ENCODE results near the gene SLAMF7. TPM values are rescaled to one million over a fixed set of nuclear protein-coding genes. Genes with fewer than 3 reads are reported as not detected.

The SLAMF7 gene
- total and polyA plus RNA-seq, 3 donors from 2014 or later: 0.68 to 5.1 TPM; not detected in 1

DNA sequence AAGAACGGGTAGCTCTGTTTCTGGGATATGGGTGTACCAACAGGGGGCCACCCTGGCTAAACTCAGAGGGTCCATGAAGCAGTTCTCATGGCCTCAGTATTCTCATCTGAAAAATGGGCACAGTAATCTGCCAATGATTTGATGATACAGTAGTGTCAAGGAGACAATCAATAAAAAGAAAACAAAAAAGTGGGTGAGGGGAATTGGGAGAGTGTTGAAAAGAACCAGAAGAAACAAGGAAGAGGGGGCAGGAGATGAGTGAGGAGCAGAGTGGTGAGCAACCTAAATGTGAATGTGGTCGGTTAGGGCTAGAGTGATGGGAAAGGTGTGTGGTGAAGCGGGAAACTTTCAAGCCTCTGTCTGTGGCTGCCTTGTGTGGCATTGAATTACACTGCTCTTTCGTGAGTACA lies 2.0 kb downstream of the SLAMF7 start:
- Histone ChIP-seq H3K4me3 (no peak overlapping the region), H3K27ac (no peak overlapping the region), H3K4me1 (no peaks in the 10 kb centered on the region), H3K36me3 (ENCODE audit: low read depth, missing control alignments) (no peaks in the 10 kb centered on the region), H3K27me3 (no peaks in the 10 kb centered on the region), H3K9me3 (no peaks in the 10 kb centered on the region)
- no peak for TF ChIP-seq POLR2A (IDR thresholded peaks at IDR 0.05)
- TF ChIP-seq, protein P1, sequence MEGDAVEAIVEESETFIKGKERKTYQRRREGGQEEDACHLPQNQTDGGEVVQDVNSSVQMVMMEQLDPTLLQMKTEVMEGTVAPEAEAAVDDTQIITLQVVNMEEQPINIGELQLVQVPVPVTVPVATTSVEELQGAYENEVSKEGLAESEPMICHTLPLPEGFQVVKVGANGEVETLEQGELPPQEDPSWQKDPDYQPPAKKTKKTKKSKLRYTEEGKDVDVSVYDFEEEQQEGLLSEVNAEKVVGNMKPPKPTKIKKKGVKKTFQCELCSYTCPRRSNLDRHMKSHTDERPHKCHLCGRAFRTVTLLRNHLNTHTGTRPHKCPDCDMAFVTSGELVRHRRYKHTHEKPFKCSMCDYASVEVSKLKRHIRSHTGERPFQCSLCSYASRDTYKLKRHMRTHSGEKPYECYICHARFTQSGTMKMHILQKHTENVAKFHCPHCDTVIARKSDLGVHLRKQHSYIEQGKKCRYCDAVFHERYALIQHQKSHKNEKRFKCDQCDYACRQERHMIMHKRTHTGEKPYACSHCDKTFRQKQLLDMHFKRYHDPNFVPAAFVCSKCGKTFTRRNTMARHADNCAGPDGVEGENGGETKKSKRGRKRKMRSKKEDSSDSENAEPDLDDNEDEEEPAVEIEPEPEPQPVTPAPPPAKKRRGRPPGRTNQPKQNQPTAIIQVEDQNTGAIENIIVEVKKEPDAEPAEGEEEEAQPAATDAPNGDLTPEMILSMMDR (IDR thresholded peaks at IDR 0.05): no peak
- intact Hi-C loops (cut with DNase I; ENCODE audit: low total_unique reads): no loop called here
- no peak for DNase-seq
- WGBS, 2 donors: 87 to 91% methylated on average over 4 of the region's 4 CpGs

DNA sequence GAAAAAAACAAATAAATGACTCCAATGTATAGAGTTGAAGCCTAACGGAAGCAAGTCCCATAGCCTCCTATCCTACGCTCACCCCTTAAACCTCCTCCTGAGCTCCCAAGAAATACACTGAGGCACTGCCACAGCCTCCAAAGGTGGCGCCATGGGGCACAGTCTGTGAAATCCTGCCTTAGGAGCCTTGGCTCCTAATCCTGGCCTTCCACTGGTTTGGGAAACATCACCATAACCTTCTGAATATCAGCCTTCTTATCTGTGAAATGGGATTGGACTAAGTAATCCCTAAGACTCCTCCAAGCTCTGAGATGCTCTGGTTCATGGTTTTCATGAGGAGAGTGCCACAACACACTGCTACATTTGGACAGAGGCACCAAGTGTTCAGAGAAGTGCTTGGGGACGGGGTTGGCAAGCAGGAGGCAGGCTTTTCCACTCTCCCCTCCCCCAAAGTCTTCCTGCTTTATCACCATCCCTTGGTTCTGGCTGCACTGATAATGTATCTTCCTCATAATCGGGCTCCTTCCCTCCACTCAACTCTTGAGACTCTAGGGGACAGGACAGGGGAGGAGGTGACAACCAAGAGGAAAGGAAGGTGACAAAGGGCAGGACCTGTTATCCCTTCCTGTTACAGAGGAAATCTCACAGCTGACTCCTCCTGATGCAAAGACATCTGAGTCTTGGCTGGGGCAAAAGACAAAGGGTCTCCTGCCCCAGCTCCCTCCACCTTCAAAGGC lies 2.7 kb downstream of the SLAMF7 start:
- no peak overlapping the region for H3K27ac ChIP-seq
- no peaks in the 10 kb centered on the region for H3K9me3 ChIP-seq
- no peak for DNase-seq
- intact Hi-C loops (cut with DNase I; ENCODE audit: low total_unique reads): no loop called here
- no peak overlapping the region for H3K4me3 ChIP-seq
- H3K4me1 ChIP-seq: no peaks in the 10 kb centered on the region
- 82 to 84% methylated on average over 4 to 5 of the region's 5 CpGs for WGBS, 2 donors
- no peaks in the 10 kb centered on the region for H3K27me3 ChIP-seq
- no peak for TF ChIP-seq POLR2A (IDR thresholded peaks at IDR 0.05)
- TF ChIP-seq, protein P1 (IDR thresholded peaks at IDR 0.05): no peak
- no peaks in the 10 kb centered on the region for H3K36me3 ChIP-seq (ENCODE audit: low read depth, missing control alignments)

DNA sequence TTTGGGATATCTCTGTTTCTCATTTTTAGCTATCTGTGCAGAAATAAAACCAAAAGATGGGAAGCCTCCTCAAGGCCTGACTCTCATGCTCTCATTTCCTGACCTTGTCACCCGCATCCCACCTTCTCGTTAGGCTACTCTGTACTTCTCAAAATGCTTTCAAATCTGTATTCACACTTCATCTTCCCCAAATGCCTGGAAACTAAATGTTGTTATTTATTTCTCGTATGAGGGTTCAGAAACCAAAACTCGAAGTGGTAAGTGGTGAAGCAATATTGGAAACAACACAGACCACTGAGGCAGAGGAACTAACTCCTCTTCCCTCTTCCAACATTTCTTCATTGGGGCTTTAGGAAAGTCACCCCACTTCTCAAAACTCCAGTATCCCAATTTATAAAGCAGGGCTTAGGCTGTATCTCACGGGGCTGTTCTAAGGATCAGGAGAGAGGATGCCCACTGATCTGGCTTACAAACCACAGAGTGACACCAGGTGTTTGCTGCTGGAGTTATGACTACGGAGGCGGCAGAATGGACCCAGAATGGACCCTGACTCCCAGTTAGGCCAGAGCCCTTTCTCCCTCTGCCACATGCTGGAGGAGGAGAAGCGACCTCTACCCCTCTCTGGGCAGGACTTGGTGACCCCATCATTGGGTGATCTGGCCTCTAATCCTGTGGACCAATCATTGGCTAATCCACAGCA lies 3.5 kb downstream of the SLAMF7 start:
- H3K36me3 ChIP-seq (ENCODE audit: low read depth, missing control alignments): no peaks in the 10 kb centered on the region
- no peak overlapping the region for H3K4me3 ChIP-seq
- TF ChIP-seq POLR2A (IDR thresholded peaks at IDR 0.05): no peak
- TF ChIP-seq, protein P1 (IDR thresholded peaks at IDR 0.05): no peak
- intact Hi-C loops (cut with DNase I; ENCODE audit: low total_unique reads): no loop called here
- no peaks in the 10 kb centered on the region for H3K27me3 ChIP-seq
- H3K4me1 ChIP-seq: no peaks in the 10 kb centered on the region
- H3K9me3 ChIP-seq: no peaks in the 10 kb centered on the region
- no peak overlapping the region for H3K27ac ChIP-seq
- no peak for DNase-seq
- WGBS, 2 donors: 92 to 93% methylated on average over 8 of the region's 8 CpGs

DNA sequence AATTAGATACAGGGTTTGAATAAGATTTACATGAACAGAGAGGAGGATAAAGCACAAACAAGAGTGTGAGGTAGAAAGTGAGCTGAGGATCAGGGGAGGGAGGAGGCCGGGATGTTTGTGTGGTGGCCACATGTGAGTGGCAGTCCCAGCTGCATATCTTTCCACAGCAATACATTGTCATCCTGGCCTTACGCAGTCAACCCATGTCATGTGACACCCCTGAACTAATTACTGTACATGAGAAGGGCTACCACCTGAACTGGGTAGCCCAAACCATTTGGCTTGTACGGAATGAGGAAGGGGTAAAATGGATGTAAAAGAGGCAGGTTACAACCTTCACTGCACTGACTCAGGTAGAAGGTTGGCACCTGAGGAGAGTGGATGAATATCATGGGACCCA lies 4.2 kb downstream of the SLAMF7 start:
- no peaks in the 10 kb centered on the region for H3K9me3 ChIP-seq
- 94% methylated on average over 3 of the region's 3 CpGs for WGBS, 2 donors
- H3K27me3 ChIP-seq: no peaks in the 10 kb centered on the region
- intact Hi-C loops (cut with DNase I; ENCODE audit: low total_unique reads): no loop called here
- no peaks in the 10 kb centered on the region for H3K36me3 ChIP-seq (ENCODE audit: low read depth, missing control alignments)
- no peaks in the 10 kb centered on the region for H3K4me1 ChIP-seq
- TF ChIP-seq, protein P1 (IDR thresholded peaks at IDR 0.05): no peak
- no peak for TF ChIP-seq POLR2A (IDR thresholded peaks at IDR 0.05)
- H3K4me3 ChIP-seq: no peak overlapping the region
- no peak for DNase-seq
- no peak overlapping the region for H3K27ac ChIP-seq
